Natural killer cell (primary cell): ENCODE results near the gene VWF. TPM values are rescaled to one million over a fixed set of nuclear protein-coding genes. Genes with fewer than 3 reads are reported as not detected.

Experiments
- ATAC-seq, 3 donors: fragments of 150-1000 bp in 2 of 3; fragments of 200-7000 bp in 1 of 3; cut with Tn5 transposase; 1 replicate in 1 of 3; 2 replicates in 2 of 3; pipeline ENCODE4 v1.10.0; 2021; ENCODE audit warnings: mild to moderate bottlenecking in 2 of 3, moderate library complexity in 2 of 3
- DNase-seq, 2 donors: peaks; one replicate each; pipeline versions ENCODE4 v3.0.0 to v3.0.0-alpha.2; 2013 to 2021; ENCODE audit warnings: mixed read lengths in 1 of 2
- H3K27ac ChIP-seq: one replicate; pipeline ENCODE4 v1.5.1; 2013; ENCODE audit warnings: mild to moderate bottlenecking, low read length
- H3K27me3 ChIP-seq: one replicate; pipeline ENCODE4 v1.6.1; 2013; ENCODE audit warnings: low read length; ENCODE audit not compliant: control insufficient read depth, insufficient read depth
- H3K36me3 ChIP-seq: one replicate; pipeline ENCODE4 v1.6.1; 2013; ENCODE audit warnings: low read length; ENCODE audit not compliant: control insufficient read depth, insufficient read depth
- H3K4me1 ChIP-seq: one replicate; pipeline ENCODE4 v1.6.1; 2013; ENCODE audit warnings: low read length; ENCODE audit not compliant: control insufficient read depth, insufficient read depth
- H3K4me3 ChIP-seq: one replicate; pipeline ENCODE4 v1.5.1; 2013; ENCODE audit warnings: low read length
- H3K9me3 ChIP-seq: one replicate; pipeline ENCODE4 v1.6.1; 2013; ENCODE audit warnings: low read length; ENCODE audit not compliant: control insufficient read depth, insufficient read depth
- H3K27ac Mint-ChIP-seq, 2 donors: one replicate each; pipeline ENCODE4 v1.8.0; 2022; ENCODE audit warnings: mild to moderate bottlenecking in 2 of 2, mixed read lengths in 2 of 2, moderate library complexity in 1 of 2
- H3K27me3 Mint-ChIP-seq, 2 donors: one replicate each; pipeline ENCODE4 v1.8.0; 2022; ENCODE audit warnings: low read depth in 2 of 2, mixed read lengths in 2 of 2
- H3K36me3 Mint-ChIP-seq: one replicate; pipeline ENCODE4 v1.8.0; 2022; ENCODE audit warnings: mixed read lengths
- H3K4me1 Mint-ChIP-seq, 2 donors: one replicate each; pipeline ENCODE4 v1.8.0; 2022; ENCODE audit warnings: mixed read lengths in 2 of 2
- H3K4me3 Mint-ChIP-seq: one replicate; pipeline ENCODE4 v1.8.0; 2022; ENCODE audit warnings: mild to moderate bottlenecking, moderate library complexity, mixed read lengths
- H3K9me3 Mint-ChIP-seq, 2 donors: one replicate each; pipeline ENCODE4 v1.8.0; 2022; ENCODE audit warnings: mixed read lengths in 2 of 2
- CTCF ChIP-seq: fragments of 200-600 bp; IDR thresholded peaks from one replicate; pipeline ENCODE4 v1.8.0; 2022; ENCODE audit warnings: antibody characterized with exemption
- WGBS: methylation state at CpG from one replicate; pipeline ENCODE4 v1.1.7; 2013; ENCODE audit warnings: missing lambda C conversion rate; ENCODE audit not compliant: insufficient coverage; 5-methylcytosine and 5-hydroxymethylcytosine counted together
- intact Hi-C: fragments of 100-400 bp; cut with micrococcal nuclease; formaldehyde crosslinking; loops from one replicate; pipeline ENCODE4 v1.14.2; 2022
- total RNA-seq, 4 donors: library from RNA; stranded (reverse); fragments of 120-200 nt in 1 of 4; gene quantifications; one replicate each; pipeline versions ENCODE4 v1.2.3 to v1.2.4, GENCODE V29; 2013 to 2022

Gene VWF
- total RNA-seq, 3 donors from 2014 or later (not counting 1 experiment from before 2014, with no cell fraction given), result 0.14 to 0.95 (median 0.71) TPM

DNA sequence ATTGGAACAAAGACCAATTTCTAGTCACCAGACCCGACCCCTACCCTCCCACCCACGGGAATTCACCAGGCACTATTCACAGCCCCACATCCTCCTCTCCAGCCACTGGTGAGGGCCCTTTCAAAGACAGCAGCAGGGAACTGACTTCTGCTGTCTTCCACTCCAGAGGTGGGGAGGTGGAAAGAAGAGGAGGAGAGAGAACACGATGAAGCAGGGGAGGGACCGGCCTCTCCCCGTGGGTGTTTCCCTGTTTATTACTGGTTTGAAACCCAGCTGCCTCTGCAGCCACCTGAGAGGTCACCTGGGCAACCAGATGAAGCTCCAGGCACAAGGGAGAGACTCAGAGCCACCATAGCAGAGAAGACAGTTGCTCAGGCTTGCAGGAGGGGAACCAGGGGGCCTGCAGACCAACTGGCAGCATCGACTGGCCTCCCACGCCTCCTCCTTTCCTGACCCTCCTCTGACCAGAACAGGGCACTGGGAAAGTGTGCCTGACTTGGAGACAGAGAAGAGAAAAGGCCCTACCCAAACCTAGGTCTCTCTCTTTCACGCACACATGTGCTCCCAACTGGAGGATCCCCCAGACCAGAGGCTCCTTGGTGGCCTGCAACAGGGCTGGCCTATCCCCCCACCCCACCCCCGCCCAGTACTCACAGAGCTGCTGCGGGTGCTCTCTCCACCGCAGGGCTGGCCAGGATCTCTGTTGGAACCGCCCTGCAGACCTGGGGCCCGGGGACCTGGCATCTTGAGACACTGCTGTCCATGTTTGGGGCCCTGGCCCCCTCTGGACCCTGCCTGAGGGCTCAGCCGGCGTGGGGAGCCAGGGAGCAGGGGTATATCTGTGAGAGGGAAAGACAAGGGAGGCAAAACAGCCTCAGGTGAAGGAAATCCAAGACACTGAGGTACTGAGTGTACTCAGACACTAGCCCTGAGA, 202.2 kb downstream of the VWF start:
- no peaks in the 10 kb centered on the region for H3K36me3 ChIP-seq
- intact Hi-C loops, result no loop called here
- TF ChIP-seq CTCF, result no peak
- Mint-ChIP-seq H3K27ac (no peak overlapping the region), H3K4me1 (no peaks in the 10 kb centered on the region), H3K9me3 (no peaks in the 10 kb centered on the region), H3K36me3 (no peaks in the 10 kb centered on the region), H3K27me3 (peaks cover 0 to 5% of the 10 kb centered on the region in 2 donors), H3K4me3 (no peak overlapping the region)
- ATAC-seq (no peak), DNase-seq (no peak)
- WGBS, result 85% methylated on average over 14 of the region's 15 CpGs
- H3K9me3 ChIP-seq, result no peaks in the 10 kb centered on the region
- no peaks in the 10 kb centered on the region for H3K27me3 ChIP-seq
- H3K4me1 ChIP-seq, result no peaks in the 10 kb centered on the region
- no peak overlapping the region for H3K27ac ChIP-seq
- no peak overlapping the region for H3K4me3 ChIP-seq

GRCh38 chr12:5921027-5921909, 203.2 kb downstream of the VWF start:
- Histone ChIP-seq H3K4me1 (no peaks in the 10 kb centered on the region), H3K4me3 (no peak overlapping the region), H3K27ac (no peak overlapping the region), H3K27me3 (no peaks in the 10 kb centered on the region), H3K9me3 (no peaks in the 10 kb centered on the region), H3K36me3 (no peaks in the 10 kb centered on the region)
- Mint-ChIP-seq H3K4me3 (no peak overlapping the region), H3K27ac (no peak overlapping the region), H3K4me1 (no peaks in the 10 kb centered on the region), H3K27me3 (peaks cover 0 to 5% of the 10 kb centered on the region in 2 donors), H3K36me3 (no peaks in the 10 kb centered on the region), H3K9me3 (no peaks in the 10 kb centered on the region)
- ATAC-seq (no peak), DNase-seq (no peak)
- 94% methylated on average over 25 of the region's 25 CpGs for WGBS
- no peak for TF ChIP-seq CTCF
- intact Hi-C loops, result no loop called here

GRCh38 chr12:5916785-5917290, 207.6 kb downstream of the VWF start:
- Mint-ChIP-seq H3K27ac (no peak overlapping the region), H3K4me3 (no peak overlapping the region), H3K4me1 (no peaks in the 10 kb centered on the region), H3K27me3 (peaks cover 0 to 6% of the 10 kb centered on the region in 2 donors), H3K9me3 (no peaks in the 10 kb centered on the region), H3K36me3 (no peaks in the 10 kb centered on the region)
- H3K27ac ChIP-seq, result no peak overlapping the region
- H3K4me3 ChIP-seq, result no peak overlapping the region
- WGBS, result 89% methylated on average over 9 of the region's 9 CpGs
- intact Hi-C loops, result no loop called here
- no peaks in the 10 kb centered on the region for H3K9me3 ChIP-seq
- no peaks in the 10 kb centered on the region for H3K27me3 ChIP-seq
- H3K4me1 ChIP-seq, result no peaks in the 10 kb centered on the region
- no peak for DNase-seq
- ATAC-seq, result no peak
- TF ChIP-seq CTCF, result no peak
- no peaks in the 10 kb centered on the region for H3K36me3 ChIP-seq
